GM19452 (cell line): Measurements from ENCODE around the gene THSD4.
A peak's percentile ranks its signal among the peaks of the same experiment; 100 is the strongest.

Source experiments
- ATAC-seq: cut with Tn5 transposase; IDR thresholded peaks from one replicate; pipeline ENCODE4 v1.9.1; 2021; ENCODE audit not compliant: unreplicated experiment

THSD4 gene

DNA sequence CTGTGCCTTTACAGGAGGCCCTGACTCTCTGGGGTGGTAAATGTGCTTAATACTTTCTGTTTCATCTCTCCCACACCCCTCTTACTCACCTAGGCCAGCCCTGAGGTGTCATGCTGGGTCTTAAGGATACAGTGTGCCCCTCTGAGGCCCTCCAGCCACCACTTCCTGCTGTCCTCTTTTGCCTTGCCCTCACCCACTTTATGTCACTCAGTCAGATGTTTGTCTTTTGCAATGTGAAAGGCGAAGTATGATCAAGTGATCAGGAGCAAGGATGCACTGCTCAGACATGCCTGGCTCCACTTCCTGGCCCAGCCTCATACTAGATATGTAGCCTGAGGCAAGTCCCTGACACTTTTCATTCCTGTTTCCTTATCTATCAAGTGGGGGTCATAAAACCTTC lies 356.1 kb downstream of the THSD4 start:
- ATAC-seq, result peak; percentile 55

DNA sequence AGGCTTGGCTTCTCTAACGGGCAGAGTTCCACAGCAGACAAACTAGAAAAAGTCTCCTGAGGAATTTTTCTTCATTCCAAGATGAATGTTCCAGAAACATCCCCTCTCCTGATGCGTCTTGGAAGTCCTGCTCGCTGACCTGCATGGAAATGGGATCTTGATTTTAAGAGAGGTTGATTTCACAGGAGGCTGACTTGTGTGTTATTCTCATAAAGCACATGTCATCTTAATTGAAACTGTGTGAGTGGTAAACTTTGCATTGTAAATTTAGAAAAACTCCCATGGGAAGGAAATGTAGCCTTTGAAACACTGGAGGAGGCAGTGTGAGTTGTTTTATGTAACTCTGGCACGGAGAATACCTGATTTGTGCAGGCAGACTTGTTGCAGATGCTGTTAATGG lies 357.3 kb downstream of the THSD4 start:
- no peak for ATAC-seq

DNA sequence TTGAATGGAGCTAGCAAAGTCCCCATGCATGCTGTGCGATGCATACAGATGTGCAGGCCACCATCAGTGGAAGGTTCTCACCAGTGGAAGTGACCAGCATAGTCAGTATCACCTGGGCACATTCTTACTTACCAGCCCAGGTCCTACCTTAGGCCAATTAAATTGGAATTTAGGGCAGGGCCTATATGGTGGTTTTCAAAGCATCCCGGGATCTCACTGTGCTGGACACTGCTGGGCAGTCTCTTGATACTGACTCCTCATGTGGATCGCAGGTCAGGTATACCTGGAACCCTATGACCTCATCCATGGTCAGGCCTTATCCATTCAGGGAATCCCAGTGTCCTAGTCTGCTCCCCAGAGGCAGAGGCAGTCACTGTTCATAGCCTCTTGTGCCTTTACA lies 358.5 kb downstream of the THSD4 start:
- ATAC-seq, result no peak

DNA sequence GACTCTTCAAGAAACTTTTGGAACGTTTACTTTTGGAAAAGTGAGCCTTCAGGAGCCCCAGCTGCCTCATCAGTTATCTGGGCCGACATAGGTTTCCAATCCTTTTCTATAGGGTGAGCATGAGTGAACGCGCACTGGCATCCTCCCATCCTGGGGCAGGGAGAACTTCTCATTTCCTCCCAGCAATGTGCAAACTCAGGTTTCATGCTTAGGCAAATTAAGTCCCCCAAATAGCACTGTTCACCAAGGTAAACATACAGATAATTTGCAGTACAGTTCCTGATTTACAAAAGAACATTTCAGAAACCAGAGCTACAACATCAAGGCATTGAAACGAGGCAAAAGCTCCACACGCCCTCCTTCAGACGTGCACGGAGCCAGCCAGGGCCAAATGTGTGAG lies 361.6 kb downstream of the THSD4 start:
- no peak for ATAC-seq

DNA sequence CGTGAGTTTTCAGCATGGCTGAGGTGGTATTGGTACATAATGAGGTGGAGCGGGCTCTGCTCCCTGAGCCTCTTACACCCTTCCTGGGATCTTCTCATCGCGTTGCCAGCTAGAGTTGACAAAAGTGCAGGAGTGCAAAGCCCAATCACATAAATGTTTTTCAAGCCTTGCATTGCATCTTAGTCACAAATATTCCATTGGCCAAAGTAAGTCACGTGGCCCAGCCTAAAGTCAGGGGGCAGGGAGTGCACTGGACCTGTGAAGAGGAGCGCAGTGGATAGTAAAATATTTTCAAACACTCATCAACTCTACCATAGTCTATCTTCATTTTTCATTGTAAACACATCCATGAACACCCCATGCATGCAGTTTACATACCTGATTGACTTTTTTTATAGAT lies 365.3 kb downstream of the THSD4 start:
- no peak for ATAC-seq

DNA sequence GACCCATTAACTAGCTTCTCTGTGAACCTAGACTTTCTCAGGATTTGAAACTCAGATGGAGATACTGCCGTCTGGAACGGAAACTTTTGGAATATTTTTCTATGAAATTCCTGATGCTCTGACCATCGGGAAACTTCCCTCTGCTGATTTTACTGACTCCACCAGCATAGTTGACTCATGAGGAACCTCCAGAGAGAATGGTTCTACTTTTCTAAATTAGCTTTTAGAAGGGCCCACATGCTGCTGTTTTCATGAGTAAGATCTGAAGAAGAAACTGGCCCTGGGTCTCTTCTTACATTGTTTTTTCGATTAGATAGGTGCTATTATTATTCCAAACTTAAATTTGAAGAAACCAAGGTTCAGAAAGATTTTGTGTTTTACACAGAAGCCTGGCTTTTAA lies 368.8 kb downstream of the THSD4 start:
- no peak for ATAC-seq

DNA sequence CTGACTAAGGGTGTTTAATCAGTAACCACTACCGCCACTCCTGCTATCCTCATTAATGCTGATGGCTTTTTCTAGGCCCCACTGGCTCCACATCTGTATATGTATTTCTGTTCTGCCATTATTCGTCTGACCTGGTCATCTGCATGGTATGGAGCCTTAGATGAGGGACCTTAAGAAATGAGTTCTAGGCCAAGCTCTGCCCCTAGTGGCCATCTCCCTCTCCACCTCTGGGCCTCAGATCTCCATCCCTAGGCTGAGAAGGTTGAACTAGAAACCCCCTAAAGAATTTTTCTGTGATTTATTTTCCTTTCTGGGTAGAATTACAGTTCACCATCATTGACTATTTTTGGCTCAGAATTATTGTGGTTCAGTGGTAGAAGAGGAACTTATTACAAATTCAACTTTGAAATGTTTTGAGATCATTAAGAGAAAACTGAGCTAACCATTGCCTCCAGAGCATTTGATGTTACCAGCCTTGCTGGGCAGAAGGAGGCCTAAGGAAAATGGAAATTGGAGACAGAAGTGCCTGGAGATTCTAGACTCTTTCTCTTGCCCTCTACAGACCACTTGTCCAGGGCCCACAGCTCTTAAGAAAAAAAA lies 369.9 kb downstream of the THSD4 start:
- no peak for ATAC-seq

DNA sequence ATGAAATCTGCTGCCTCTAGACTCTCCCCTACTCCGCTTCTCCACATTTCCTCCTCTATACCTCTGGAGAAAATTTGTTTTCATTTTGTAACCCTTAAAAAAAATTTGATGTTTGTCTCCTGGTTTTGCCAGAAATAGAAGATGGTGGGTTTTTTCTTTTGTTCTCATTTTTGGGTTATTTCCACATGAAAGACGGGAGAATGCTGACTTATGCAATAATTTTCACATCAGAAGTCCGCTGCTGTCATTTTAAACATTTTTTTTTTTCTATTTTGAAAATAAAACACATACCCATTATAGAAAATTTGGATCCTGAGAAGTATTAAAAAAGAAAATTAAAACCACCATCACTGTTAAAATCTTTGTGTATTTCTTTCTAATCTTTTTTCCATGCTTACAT lies 374.3 kb downstream of the THSD4 start:
- ATAC-seq, result no peak

DNA sequence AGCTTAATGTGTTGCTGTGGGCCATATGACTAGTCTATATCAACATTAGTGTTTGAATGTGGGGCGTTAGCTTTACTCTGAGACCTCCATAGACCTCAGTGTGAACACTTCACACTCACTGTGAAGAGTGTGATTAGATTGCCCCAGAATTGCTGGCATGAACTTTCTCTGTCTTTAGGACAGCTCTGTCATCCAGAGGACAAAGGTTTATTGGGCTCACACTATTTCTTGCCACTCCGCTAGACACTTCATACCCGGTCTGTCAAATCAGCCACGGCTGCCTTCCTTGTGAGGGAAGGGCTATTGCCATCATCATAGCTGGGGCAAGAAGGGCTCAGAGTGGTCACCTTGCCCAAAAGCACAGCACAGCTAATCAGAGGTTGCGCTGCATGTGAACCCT lies 378.3 kb downstream of the THSD4 start:
- no peak for ATAC-seq

DNA sequence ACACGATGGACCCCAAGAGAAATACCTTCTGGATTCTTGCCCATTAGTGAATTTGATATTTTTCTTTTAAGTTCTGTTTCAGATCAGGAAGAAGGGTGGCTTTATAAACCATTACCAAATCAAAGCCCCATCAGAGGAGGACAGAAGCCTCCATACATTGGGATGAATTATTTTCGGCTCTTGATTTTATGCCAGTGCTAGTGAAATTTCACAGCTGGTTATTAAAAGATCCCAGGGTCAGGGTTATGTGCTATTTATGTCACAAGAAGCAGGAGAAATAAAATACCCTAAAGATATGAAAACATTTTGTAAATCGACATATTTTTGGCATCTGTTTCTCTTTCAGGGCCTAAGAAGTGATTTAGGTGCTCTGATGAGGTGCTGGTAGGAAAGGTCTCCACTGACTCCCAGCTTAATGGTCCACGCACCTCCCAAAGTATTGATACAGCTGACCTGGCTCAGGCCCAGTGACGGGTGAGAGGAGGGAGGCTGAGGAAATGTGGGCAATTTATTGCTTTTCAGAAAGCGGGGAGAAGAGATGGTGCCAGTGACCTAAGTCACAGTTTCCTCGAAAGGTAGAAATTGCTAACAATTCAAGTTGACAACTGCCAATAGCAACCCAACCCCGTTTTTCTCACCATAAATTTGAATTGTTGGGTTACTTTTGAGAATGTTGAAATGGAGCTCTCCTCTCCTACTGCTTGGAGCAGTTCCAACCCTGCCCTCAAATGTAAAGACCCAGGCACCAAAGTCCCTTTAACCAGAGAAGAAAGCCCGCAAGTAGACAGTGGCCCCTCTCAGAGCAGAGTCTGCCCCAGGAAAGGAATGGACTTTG lies 379.5 kb downstream of the THSD4 start:
- no peak for ATAC-seq

DNA sequence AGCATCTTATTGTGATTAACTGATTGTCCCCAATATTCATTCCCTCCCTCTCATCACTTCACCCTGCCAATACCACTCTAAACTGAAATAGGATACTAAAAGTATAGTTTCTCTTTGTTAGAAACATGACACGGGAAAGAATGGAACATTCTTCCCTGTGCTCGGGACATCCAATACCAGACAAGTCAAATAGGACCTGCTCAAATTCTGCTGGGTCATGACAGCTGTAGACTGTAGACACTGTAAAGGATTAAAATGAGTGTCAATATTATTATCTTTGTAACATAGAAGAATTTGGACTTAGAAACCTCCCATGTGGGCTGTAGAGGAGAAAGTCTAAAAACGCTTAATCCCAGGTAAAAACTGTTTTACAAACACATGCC lies 380.1 kb downstream of the THSD4 start:
- ATAC-seq, result no peak

DNA sequence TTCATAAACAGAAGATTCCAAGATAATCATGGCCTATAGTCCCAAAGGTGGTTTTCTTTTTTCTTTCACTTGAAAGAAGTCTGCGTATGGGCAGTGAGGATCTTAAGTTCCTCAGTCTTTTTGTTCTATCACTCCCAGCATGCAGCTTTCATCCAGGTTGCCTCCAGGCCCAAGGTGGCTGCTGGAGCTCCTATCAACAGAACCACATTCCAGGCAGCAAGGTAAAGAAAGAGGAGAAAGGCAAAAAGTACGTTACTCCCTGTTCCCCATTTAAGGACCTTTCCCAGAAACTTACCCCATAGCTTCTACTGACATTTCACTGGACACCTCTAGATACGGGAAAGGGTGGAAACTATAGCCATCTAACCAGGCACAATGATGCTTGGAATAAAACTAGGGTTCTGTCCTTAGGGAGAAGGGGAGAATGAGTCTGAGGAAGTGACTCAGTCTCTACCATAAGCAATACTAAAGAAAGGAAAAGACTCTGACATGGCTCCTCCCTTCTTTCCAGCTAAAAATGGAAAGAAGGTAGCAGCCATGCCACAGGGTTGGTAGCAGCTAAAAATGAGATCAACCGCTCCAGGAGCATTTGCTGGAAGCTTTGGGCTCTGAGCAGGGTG lies 381.2 kb downstream of the THSD4 start:
- ATAC-seq, result no peak

DNA sequence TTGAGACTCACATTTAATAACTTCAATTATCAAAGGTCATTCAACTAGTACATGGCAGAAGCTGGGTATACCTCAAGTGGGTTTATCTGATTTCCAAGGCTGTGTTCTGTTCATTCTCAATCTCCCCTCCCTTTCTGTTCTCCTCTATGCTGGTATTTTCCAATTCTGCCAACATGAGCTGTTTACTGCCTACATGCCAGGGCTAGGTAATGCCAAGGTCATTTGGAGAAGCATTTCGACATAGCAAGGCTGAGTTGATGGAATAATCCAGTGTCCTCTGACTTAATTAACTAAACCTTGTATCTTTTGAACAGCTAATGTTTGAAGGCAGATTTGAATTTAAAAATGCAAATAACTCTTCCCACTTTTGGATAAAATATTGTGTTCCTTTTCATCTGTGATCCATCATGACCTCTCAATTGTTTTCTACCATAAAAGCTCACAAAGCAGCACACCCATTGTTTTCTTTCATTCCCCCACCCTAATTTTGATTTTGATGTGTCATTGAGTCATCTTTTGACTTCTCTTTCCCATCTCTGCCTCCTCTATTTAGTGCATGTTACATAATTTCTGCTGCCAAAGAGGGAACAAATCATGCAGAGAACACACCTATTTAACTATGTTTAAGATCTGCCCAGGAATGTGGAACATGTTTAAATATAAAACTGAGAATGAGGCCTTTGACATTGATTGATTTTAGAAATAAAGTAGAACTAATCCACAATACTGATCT lies 386.2 kb downstream of the THSD4 start:
- ATAC-seq, result no peak

DNA sequence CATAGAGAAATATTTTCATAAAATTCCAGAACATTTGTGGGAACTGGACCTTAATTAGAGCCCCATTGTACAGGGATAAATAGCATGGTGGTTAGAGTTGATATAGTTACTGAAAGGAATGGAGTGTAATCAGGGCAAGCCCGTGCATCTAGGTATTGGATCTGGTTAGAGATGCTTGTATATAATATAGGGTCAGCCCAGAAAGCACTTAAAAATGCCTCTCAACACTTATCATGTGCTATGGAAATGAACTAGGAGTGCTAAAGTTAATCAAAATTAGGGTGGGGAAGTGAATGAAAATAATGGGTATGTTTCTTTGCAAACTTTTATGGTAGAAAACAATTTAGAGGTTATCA lies 386.8 kb downstream of the THSD4 start:
- ATAC-seq, result no peak

DNA sequence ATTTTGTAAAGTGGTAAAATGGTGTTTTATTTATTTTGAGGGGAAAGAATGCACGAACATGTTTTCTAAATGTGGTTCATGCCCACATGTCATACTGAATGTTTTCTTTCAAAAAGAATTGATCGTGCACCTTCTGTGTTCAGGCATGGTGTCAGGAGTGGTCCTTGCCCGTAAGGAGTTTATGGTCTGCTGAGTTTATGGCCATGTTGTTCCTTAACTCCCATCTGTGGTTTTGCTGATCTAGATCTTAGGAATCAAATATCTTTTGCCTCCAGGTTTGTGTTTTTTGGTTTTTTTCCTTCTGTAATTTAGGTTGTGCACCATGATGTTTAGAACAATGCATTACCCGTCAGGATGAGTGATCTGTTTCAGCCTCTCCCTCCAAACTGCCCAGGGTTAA lies 390.7 kb downstream of the THSD4 start:
- ATAC-seq, result no peak

DNA sequence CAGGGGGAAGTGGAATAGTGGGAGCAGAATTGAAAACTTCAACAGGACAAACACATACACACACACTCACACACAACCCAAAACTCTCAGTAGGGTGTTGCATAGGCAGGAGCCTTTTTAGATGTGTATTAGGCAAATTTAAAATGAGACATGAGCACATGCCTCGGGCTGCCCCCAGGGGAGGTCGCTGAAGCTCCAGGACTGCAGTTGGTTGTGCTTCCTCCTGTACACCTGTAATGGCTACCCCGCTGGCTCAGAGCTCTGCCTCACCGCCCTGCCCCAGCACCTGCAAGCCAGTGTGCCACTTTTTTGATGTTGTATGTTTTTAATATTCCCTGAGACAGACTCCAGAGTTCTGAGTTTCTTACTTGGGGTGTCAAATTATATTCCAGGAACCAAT lies 391.7 kb downstream of the THSD4 start:
- no peak for ATAC-seq

DNA sequence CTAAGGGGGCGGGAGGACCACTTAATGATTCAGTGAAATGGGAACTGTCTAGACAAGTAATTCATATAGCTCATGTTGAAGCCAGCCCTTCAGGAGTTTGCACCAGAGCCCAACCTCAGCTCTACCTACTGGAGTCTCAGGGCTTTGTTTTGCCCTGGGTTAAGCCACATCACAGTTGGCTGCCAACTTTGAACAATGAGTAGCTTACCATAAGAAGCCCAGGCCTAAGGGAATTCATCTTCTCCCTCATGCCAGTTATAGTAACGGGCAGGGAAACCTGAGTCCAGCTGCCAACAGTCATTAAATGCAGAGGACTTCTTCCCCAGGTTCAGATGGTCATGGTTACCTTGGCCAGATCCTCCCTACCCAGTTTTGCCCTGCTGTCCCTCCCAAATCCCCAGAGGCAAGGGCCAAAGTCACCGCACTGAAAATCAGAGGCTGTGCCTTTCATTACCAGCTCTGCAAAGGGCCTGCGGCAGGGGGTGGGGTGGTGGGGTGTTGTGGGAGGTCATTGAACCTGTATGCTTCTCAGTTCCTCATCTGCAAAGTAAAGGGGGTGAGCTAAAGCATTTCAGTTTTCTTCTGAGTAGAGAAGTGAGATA lies 392.9 kb downstream of the THSD4 start:
- ATAC-seq, result no peak

DNA sequence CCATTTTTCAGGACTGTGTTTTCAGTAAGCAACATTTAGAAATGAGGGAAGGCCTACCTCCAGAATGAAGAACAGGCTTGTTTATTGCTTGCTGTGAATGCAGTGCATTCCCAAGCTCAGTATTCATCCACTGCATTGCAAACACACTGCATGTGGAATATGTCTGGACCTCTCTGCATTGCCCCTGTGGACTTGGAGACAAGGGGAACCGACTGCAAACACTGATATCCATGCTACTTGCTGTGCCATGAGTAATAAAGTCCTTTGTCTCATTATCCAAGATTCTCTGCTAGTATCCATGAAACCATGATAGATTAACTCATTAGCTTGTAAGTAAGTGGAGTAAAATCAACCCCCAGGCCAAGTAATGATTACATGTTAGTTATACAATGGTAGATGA lies 393.9 kb downstream of the THSD4 start:
- ATAC-seq, result no peak

DNA sequence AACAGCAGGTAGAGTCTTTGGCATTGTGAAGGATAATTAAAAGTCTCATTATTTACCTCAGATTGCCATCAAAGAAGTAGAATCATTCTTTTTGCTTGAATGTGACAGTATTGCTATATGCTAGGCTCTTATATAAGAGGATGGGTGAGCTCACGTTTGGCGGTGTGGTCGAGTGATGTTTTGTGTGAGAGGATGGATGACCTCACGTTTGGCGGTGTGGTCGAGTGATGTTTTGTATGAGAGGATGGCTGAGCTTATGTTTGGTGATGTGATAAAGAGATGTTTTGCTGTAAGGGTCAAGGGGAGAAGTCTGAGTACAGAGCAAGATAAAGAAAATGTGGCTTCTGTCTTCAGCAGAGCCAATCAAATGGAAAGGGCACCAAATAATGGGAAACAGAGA lies 395.5 kb downstream of the THSD4 start:
- ATAC-seq, result no peak

DNA sequence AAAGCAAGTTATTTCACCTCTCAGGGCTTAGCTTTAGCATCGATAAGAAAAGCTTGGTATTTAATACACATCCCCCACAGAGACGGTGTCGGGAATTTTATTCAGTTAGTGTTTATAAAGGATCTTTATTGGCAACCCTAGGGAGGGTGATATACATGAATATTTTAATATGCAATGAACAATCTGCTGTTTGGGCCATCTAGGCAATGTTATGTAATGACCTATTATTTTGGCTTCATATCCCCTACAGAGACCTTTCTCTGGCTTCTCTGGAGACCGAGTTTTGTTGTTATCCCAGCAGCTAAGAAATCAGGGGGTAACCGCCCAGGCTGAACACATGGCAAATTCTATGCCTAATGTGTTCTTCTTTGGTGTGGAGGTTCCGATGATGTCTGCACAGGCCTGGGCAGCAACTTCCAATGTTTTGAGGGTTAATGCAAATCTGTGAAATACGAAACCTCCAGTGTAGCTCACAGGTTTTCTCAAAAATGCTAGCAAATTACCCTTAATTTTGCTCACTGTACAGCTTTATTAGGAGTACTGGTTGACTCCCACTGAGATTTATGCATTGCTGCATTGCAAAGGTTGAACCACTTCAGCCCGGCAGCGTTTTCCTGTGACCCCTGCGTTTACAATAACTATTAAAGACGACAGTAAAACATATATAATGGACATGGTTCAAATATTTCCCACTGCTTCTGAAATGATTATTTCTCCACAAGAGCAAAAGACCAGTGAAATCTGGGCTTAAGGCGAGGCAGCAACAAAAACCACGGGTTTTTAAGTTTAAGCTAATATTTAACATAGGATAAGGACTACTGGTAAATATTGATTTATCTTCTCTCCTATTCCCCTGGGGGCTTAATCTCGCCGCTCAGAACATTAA lies 396.8 kb downstream of the THSD4 start:
- ATAC-seq, result no peak

DNA sequence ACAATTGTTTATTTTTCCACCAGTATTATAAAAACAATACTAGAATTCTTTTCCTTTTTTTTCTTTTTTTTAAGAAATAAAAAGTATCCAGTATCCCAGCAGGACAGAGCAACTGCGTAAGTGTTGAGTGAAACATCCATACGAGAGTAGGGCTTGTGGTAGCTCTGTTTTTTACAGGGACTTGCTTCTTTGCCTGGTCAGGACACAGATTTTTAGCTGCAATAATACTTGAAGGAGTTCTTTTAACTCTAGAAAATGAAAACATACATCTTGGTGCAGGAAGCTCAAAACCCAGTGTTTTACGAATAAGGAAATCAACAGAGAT lies 397.4 kb downstream of the THSD4 start:
- no peak for ATAC-seq
